Middle frontal gyrus (tissue), 1 donor: ENCODE measurements around the gene EGFR.

Source experiments
- DNase-seq: peaks from one replicate; pipeline ENCODE4 v3.0.0-alpha.2; 2015; ENCODE audit warnings: low spot score; ENCODE audit errors: extremely low spot score

Gene EGFR

DNA sequence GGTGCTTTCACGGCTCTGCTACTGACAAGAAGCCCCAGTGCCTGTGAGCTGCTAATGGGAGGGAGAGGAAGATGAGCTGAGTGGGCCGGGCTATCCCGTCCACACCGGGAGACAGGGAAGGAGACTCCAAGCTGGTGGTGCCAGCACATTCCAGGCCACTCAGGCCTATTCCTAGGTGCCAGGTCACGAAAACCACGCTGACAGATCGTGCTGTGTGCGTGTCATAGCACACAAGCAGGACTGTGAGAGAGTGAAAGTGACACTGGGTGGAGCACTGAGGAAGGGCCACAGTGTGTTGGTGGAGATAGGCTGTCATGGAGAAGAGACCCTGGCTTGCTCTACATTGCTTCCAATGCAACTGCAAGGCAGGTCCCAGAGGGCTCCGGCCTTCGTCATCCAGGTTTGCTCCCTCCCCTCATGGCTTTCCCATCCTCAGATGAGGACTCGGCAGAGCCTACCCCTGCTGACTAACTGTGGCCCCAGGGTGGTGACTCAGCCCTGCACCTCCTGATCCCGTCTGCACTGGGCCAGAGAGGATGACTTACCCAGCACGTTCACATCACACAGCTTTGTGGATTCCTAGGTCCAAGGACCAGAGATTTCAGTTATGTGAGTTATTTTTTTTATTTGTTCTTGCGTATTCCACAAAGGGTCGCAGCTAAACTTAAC is 167.3 kb downstream of the EGFR start:
- no peak for DNase-seq

DNA sequence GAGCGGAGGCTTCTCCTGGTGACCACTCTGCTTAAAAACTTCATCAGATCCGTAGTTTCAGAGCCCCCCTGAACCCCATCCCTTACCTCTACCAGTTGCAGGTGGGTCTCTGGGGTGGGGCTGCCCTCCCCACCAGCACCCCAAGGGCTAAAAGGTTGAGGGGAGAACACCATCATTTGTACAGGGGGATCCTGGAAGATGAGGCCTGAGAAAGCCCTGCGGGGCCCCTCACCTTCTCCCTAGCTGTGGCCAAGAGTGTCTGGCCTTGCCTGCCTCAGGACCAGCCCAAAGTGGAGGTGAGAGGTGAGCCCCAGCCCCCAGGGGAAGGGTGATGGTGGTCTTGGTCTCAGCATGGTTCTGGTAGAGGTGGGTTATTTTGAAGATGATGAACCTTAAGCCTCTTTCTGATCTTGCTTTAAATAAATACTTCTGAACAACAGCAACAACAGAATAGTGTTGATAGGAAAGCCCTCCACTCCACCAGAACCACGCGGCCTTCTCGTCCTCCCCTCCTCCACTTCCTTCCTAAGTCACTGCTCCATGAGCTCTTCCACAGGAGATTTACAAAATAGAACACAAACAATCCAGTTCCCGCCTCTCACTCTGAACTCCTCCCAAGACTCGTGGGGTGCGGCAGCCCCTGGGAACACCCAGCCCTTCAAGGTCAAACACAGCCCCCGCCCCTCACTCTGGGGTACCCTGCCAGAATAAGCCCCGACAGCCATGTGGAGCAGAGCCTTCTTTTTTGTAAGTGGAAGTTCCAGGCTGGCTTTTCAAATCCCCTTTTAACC is 169.1 kb downstream of the EGFR start:
- DNase-seq: no peak

DNA sequence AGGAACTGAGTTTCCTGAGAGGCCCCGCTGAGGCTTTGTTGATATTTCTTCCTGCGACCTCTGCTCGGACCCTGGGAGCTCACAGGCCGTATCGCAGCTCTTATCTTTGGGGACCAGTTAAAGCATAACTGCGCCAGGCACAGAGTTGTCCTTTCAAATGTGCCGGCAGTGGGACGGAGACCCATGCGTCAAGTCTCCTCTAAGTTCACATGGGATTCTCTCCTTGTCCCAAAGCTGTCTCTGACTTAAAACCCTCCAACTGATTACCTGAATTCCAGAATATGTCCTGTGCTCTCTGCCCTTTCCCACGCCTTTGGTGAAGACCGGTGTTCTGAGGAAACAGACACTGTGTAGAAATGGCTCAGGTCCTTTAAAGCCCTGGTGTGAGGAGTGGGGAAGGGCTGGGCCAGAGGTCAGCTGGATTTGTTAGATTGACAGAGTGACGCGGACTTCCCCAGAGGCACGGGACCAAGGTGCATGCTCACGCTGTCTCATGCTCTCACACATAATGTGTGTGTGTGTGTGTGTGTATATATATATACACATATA is 169.8 kb downstream of the EGFR start:
- no peak for DNase-seq

DNA sequence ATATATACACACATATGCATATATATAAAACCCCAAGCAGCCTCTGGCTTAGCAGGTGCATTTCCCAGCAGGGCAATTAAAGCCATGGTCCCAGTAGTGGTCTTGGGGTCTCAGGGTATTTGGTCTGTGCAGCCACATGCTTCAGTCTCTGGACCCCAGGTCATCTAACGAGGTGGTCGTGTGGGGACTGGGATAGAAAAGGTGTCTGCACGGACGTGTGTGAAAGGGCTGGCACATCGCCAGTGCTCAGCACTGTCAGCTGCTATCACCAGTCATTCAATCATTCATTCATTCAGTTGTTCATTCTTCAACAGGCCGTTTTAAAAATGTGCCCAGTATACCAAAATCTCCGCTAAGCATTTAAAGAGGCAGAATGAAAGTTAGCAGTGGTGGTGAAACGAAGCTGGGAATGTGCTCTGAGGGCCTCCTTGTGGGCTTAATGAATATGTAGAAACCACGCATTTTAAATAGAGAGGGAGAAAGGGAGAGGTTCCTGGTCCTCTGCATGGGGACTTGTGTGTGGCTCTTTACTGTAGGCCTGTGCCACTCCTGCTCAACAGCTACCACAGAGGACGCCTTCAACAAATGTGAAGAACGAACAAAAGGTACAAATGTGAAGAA is 170.4 kb downstream of the EGFR start:
- no peak for DNase-seq

DNA sequence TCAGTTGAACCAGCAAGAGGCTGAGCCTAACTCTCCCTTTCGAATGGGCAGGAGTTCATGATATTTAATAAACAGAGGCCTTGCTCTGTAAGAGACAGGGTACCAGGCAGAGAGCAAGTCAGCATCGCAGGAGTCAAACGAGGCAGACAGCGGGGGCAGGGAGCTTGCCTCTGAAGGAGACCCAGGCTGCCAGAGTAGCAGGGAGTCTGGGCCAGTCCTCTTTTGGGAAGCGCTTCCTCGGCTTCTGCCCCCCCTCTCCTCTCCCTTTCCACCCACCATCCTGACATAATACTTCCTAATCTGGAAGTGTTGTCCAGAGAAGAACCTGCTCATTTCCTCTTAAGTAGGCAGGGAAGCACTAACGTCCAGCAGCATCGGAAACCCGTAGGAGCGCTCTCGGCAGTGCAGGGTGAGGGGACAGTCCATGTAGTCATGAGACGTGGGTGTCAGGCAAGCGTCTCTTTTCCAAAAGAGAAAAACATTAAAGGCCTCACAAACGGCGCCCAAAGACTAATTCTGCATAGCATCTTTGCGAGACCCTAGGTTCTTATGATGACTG is 171.1 kb downstream of the EGFR start:
- DNase-seq: no peak

DNA sequence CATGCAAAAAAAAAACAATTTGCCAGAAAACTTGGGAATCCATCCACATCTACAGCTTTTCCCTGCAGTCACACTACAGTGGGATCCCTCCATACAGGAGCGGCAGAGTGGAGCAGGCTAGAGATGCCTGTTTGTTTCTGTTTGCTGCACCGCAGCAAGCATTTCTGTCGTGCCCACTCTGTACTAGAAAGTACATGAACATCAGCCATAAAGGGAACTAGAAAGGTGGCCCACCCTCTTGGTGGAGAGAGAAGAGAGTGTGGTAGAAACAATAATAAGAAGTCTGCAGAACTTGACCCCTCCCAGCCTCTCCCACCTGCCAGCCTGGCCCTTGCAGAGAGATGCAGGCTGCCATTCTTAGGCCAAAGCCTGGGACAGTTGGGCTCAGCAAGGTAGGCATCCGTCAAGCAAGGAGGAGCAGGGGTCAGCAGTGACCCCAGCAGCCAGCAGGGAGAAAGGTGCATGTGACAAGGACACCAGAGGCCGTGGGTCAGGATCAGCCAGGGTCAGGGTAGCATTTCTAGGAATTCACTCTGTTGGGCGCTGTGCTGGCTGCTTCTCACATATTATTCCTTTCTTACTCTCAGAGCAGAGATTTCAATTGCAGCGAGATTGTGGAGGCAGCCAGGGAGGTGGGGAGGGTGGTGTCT is 171.8 kb downstream of the EGFR start:
- no peak for DNase-seq

DNA sequence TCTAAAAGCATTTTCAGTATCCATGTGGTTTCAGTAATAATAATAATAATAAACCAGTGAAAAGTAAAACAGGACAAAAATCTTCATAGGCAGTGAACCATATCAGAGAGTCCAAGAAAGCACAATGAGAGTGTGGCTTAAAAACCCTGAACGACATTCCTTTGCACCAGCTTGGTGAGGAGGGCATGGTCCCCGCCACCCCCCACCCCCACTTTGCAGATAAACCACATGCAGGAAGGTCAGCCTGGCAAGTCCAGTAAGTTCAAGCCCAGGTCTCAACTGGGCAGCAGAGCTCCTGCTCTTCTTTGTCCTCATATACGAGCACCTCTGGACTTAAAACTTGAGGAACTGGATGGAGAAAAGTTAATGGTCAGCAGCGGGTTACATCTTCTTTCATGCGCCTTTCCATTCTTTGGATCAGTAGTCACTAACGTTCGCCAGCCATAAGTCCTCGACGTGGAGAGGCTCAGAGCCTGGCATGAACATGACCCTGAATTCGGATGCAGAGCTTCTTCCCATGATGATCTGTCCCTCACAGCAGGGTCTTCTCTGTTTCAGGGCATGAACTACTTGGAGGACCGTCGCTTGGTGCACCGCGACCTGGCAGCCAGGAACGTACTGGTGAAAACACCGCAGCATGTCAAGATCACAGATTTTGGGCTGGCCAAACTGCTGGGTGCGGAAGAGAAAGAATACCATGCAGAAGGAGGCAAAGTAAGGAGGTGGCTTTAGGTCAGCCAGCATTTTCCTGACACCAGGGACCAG is 172.5 kb downstream of the EGFR start:
- DNase-seq: no peak

DNA sequence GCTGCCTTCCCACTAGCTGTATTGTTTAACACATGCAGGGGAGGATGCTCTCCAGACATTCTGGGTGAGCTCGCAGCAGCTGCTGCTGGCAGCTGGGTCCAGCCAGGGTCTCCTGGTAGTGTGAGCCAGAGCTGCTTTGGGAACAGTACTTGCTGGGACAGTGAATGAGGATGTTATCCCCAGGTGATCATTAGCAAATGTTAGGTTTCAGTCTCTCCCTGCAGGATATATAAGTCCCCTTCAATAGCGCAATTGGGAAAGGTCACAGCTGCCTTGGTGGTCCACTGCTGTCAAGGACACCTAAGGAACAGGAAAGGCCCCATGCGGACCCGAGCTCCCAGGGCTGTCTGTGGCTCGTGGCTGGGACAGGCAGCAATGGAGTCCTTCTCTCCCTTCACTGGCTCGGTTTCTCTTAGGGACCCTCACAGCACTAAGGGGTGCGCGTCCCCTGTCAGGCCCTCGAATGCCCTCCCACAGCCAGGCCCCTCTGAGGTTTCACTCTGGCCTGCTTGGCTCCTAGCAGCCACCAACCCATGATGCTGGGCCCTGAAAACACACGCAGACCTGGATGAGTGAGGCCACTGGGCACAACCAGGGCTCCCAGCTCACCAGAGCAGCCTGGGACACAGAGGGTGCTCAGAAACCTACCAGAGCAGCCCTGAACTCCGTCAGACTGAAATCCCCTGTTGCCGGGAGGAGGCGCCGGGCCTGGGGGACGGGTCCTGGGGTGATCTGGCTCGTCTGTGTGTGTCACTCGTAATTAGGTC is 173.3 kb downstream of the EGFR start:
- DNase-seq: no peak

DNA sequence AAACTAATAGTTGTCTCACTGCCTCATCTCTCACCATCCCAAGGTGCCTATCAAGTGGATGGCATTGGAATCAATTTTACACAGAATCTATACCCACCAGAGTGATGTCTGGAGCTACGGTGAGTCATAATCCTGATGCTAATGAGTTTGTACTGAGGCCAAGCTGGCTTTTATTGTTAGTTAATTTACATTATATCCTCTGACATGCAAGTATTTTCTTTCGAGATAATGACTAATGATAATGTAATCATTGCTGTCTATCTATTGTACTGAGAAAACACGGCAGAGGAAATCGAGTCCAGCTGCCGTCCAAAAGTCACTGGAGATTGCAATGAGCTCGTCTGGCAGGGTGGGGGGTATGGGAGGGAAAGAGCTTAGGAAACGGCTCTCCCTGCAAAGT is 173.9 kb downstream of the EGFR start:
- no peak for DNase-seq

DNA sequence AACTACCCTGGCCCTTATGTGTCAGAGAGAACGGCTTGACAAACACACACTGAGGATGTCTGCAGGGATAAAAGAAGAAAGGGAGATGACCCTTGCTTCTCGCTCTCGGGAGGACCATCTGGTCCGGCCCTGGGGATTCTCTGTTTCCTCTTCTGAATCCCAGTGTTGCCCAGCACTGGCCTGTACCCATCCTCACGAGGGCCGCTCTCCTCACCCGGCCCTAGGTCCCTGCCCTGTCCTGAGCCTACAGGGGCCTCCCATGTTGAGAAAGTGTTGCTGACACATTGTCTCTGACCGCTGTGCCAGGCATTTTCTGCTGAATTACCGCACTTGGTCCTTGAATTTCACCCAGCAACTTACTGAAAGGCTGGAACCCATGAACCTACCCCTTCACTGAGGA is 174.4 kb downstream of the EGFR start:
- no peak for DNase-seq

DNA sequence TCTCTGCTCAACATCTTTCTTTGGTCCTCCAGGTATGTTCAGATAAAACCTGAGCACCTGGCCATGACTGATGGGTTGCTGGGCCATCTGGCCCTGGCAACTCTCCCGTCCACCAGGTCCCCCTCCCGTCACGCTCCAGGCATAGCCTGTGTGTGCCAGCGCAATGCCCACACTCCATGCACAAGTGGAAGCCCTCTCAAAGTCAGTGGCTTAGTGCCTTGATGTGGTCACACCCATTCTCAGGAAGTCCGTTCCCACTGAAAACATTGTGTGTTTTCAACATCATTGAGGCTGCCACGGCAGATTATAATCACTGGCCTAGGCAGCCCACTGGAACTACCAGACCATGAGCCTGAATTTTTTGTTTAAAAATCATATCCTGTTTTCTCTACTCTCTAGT is 175.7 kb downstream of the EGFR start:
- no peak for DNase-seq

DNA sequence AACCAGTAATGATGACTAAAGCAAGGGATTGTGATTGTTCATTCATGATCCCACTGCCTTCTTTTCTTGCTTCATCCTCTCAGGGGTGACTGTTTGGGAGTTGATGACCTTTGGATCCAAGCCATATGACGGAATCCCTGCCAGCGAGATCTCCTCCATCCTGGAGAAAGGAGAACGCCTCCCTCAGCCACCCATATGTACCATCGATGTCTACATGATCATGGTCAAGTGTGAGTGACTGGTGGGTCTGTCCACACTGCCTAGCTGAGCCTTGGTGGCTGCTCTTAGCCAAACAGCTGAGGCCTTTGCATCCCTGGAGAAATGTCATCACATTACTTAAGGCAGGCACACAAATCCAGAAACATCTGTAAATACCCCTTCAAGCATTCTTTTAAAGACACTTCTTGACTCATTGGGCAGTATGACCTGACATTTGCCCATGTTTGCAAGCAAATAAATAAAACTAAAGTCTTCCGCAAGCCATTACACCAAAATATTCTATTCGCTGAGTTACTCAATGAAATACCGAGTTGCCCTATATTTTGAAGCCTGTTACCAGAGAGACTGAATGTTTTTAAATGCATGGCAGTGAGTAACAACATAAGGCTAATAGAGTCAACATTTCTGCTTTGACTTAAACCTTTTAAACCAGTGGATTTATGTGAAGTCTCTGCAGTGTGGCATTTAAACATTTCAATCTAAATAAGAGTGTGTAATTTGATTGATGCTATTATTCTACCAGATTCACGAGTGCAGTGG is 180.0 kb downstream of the EGFR start:
- DNase-seq: no peak

DNA sequence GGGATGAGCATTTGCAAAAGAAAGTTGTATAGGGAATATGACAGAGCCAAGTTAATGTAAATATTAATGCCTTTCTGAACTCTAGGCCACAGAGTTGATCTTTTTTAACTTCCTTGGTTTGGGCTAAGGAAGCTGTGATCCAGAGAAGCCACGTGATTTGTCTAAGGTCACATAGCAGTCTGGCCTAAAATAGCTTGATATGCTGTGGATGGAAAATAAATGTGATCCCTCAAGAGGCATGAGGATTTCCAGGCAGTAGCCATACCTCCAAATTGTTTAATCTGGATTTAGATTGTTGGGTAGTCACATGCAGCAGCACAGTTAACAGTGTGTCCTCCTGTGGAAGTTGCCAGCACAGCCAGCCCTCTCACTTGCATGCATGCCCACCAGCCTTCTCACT is 180.6 kb downstream of the EGFR start:
- DNase-seq: no peak

DNA sequence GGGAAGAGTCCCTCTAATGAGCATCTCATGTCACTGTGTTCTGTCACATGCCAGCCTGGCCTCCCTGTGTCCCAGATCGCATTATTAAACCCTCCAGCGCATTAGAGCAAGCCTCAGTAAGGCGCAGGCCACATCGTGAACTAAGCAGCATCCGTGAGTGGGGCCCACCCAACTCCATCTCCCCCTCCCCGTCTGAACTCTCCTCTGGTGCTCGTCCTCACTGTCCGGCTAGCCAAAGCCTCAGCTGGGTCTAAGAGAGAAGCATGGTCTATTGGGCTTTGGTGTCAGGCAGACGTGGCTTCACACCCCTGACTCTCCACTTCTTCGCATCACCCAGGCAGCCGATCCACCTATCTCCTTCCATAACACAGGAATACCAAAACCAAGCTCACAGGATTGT is 181.6 kb downstream of the EGFR start:
- DNase-seq: no peak

DNA sequence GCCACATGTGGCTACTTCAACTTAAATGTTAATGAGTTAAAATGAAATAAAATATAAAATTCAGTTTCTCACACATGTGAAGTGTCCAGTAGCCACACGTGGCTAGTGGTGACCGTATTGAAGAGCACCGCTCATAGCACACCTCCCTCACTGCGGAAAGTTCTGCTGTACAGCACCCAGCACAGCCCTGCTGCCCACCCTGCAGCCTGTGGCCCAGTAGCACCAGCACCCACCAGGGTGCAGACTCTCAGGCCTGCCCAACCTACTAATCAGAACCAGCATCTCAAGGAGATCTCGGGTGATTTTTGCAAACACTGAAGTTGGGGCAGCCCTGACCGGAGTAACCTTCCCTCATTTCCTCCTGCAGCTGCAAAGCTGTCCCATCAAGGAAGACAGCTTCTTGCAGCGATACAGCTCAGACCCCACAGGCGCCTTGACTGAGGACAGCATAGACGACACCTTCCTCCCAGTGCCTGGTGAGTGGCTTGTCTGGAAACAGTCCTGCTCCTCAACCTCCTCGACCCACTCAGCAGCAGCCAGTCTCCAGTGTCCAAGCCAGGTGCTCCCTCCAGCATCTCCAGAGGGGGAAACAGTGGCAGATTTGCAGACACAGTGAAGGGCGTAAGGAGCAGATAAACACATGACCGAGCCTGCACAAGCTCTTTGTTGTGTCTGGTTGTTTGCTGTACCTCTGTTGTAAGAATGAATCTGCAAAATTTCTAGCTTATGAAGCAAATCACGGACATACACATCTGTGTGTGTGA is 183.5 kb downstream of the EGFR start:
- no peak for DNase-seq

DNA sequence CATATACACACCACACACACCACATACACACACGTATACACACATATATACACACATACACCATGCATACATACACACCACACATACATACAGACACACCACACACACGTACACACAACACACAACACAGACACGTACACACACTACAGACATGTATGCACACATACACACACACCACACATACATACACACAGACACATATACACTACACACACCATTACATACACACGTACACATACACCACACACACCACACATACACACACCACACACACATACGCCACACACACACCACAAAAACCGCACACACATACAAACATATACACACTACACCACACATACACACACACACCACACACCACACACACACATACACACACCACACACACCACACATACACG is 184.5 kb downstream of the EGFR start:
- DNase-seq: no peak

DNA sequence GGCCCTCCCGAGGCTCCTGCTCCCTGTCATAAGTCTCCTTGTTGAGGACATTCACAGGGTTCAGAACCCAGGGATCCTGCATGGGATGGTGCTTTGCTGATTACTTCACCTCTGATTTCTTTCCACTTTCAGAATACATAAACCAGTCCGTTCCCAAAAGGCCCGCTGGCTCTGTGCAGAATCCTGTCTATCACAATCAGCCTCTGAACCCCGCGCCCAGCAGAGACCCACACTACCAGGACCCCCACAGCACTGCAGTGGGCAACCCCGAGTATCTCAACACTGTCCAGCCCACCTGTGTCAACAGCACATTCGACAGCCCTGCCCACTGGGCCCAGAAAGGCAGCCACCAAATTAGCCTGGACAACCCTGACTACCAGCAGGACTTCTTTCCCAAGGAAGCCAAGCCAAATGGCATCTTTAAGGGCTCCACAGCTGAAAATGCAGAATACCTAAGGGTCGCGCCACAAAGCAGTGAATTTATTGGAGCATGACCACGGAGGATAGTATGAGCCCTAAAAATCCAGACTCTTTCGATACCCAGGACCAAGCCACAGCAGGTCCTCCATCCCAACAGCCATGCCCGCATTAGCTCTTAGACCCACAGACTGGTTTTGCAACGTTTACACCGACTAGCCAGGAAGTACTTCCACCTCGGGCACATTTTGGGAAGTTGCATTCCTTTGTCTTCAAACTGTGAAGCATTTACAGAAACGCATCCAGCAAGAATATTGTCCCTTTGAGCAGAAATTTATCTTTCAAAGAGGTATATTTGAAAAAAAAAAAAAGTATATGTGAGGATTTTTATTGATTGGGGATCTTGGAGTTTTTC is 186.5 kb downstream of the EGFR start:
- DNase-seq: no peak
